ENCODE measurements around the gene SYNPO2.

DNA sequence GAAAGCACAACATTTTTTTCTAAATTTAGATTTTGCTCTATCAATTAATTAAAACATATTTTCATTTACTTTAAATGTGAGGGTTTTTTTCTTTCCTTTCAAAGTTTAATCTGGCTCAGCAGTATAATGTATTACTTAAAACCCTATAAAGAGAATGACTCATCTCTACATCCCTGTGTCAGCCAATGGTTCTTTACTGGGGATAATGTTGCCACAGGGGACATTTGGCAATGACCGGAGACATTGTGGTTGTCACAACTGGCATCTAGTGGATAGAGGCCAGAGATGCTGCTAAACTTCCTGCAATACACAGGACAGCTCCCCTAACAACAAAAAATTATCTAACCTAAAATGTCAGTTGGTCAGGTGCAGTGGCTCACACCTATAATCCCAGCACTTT, 53.8 kb downstream of the SYNPO2 start:
- TF ChIP-seq, protein P1, sequence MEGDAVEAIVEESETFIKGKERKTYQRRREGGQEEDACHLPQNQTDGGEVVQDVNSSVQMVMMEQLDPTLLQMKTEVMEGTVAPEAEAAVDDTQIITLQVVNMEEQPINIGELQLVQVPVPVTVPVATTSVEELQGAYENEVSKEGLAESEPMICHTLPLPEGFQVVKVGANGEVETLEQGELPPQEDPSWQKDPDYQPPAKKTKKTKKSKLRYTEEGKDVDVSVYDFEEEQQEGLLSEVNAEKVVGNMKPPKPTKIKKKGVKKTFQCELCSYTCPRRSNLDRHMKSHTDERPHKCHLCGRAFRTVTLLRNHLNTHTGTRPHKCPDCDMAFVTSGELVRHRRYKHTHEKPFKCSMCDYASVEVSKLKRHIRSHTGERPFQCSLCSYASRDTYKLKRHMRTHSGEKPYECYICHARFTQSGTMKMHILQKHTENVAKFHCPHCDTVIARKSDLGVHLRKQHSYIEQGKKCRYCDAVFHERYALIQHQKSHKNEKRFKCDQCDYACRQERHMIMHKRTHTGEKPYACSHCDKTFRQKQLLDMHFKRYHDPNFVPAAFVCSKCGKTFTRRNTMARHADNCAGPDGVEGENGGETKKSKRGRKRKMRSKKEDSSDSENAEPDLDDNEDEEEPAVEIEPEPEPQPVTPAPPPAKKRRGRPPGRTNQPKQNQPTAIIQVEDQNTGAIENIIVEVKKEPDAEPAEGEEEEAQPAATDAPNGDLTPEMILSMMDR (IDR thresholded peaks at IDR 0.05): no peak
- no peak for TF ChIP-seq POLR2A (IDR thresholded peaks at IDR 0.05)

Data from testis (tissue), 2 donors.